ENCODE data around the gene KCNJ1.

The KCNJ1 gene

DNA sequence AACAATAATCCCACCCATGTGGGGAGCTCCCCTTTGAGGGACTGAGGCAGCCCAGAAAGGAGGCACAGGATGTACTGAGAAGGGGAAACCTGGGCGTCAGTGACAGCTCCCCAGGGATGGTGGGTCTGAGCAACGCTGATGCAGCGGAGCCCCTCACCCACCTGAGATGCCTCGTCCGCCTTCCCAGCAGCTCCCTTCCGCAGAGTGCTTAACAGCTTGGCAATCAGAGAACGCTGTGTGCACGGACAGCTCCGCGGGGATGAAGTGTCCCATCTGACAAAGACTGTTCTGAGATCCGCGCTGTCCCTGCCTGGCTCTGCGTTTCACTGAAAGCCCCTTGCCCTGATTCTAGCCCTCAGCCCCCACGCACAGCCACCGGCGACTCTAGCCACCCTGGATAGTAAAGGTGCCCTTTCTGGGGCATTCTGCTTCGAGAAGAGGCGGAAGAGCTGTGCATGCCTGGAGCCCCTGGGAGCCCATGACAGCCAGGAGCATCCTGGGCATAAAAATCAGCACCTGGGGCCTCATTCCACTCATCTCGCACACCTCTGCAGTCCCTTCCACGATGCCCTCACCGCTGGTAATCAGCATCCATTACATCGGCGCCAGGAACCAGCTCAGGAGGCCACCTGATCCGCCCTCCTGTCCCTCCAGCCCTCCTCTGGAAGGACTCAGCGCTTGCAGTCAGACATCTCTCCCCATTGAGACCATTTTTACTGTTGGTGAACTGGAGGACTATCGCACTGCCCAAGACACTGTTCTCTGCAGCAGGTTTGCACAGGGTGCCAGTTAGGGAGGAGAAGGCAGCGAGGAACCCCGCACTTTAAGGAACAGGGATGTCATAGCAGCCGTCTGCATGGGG, 34.8 kb upstream of the KCNJ1 start:
- no peak for DNase-seq (ENCODE audit: low read depth)

DNA sequence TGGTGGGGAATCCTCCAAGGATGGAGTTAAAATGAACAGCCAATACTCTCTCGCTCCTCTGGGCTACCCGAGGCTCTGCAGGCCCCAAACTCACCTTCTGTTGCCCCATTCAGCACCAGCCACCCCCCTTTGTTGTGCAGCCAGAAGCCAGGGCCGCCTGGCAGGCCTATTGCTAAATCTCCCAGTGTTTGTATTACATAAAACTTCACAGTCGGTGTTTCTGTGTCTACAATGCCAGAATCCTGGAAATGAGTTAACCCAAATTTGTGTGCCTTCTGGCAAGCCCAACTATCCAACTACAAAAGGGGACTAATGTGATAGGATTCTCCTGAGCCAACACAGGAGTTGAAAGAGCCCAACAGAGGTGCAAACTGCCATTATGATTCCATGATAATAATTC, 33.4 kb upstream of the KCNJ1 start:
- no peak for DNase-seq (ENCODE audit: low read depth)

- DNase-seq (ENCODE audit: low read depth), result no peak
These were observed 31.7 kb upstream of the KCNJ1 start for GRCh38 chr11:128898580-128899344.

GRCh38 chr11:128897826-128898225, 30.7 kb upstream of the KCNJ1 start:
- no peak for DNase-seq (ENCODE audit: low read depth)

DNA sequence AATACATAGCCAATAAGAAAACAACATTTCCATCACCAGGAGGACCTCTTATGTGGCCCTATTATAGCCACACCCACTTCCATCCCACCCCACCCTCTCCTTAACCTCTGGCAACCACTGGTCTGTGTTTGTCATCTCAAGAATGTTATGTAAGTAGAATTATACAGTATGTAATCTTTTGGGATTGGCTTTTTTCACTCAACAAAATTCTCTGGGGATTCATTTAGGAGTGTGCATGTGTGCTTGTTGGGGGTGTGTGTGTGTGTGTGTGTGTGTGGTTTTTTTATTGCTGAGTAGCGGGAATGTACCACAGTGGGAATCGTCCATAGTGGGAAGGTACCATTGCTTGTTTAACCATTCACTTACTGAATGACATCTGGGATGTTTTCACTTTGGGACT, 29.3 kb upstream of the KCNJ1 start:
- no peak for DNase-seq (ENCODE audit: low read depth)

DNA sequence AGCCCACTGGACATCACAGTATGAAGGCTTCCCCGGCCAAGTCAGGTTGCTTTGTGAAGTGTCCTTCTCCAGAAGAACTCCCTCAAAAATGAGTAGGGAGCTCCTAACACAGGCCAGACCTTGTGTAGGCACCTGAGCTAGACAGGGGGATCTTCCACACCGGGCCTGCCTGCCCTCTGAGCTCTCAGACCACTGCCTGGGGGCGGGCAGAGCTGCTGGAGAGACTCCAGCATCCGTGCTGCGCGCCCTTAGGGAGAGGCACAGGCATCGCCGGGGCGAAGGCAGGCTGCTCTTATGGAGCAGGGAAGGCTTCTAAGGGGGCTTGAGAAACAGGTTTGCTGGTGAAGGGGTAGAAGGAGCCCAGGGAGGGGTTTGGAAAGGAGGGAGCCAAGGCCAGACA, 28.4 kb upstream of the KCNJ1 start:
- DNase-seq (ENCODE audit: low read depth), result no peak

DNA sequence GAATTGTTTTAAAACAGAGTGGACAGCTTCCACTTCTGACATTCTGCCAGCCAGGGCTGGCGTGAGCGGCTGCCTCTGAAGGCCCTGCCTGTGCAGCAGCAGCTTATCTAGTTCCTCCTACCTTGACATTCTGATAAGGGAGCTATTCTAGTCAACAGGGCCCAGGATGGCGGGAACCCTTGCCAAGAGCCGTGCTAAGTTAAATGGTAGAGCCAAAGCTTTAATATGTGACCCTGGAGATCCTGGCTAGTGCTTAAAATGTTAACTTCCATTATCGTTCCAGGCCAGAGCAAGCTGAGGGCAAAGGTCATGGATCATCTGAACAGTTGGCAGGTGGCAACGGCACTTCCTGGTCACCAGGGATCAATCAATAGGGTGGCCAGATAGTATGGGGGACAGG, 27.6 kb upstream of the KCNJ1 start:
- no peak for DNase-seq (ENCODE audit: low read depth)

DNA sequence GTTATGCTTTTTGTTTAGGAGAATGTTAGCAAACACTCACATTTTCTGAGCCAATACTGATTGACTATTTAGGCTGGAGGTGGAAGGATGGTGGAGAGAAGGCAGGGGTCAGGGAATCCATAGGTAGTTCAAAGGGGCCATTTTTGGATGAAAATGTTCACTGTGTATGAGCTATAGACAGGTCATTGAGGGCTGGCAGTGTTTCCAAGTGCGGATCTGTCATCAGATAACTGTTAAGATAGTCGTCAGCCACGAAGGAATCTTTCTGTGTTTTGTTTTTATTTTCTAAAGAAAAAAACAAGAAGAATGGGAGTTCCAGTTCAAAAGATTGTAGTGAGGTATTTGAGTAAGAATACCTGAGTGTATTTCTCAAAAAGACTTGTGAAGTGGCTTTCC, 27.2 kb upstream of the KCNJ1 start:
- DNase-seq (ENCODE audit: low read depth), result no peak

DNA sequence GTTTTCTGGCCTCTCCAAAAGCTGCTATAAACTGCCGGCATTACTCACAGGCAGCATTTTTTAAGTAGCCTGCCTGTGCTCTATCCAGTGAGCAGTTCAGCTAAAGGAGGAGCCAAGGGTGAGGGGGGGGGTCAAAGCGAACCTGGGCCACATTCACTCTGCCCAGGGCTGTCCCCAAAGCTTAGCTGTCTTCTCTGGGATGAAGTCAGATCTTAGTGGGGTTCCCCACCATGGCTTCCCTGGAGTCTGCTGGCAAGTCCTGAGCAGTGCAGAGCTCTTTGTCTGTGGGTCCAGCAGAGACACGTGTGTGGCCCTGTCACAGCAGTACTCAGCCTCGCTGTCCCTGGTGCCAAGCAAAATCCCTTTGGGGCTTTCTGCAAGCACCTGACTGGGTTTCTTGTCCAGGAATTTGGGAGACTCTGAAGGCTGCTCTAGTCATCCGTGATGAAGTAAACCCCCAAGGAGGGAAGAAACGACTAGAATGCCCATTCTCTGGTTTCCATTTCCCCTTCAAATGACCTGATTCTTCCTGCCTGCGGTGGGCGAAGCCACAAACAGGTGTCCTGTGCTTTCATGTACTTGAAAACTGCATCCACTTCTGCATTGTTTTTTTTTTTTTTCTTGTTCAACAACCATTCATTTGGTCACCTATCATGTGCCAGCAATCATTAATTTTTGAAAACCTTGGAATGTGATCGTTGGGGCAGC, 26.6 kb upstream of the KCNJ1 start:
- DNase-seq (ENCODE audit: low read depth), result no peak

DNA sequence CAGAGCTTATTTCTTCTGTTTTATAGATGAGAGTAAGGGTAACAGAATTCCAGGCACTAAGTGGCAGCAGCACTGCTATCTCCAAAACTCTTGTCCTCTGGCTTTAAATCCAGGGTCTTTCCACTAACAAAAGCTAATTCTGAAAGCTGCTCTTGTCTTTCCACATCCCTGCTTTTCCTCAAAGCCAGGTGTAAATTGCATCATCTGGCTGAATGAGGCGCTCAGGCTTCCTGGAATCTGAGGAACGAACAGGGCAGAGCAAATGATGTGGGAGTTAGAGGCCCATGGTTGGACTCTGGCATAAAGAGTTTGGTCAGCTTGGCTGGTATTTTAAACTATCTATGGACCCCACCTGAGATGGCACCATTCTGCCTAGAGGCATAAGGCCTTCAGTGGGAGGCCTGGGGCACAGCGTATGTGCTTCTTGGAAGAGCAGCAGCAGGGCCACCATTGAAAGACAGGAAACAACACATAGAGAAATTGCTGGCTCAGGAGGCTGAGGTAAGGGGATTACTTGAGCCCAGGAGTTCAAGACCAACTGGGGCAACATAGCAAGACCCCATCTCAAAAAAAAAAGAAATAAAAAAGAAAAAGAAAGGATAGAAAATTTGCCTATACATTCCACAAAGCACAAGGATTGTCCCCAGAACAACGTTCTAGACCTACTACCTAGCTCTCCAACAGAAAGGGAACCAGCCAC, 25.9 kb upstream of the KCNJ1 start:
- DNase-seq (ENCODE audit: low read depth), result no peak

DNA sequence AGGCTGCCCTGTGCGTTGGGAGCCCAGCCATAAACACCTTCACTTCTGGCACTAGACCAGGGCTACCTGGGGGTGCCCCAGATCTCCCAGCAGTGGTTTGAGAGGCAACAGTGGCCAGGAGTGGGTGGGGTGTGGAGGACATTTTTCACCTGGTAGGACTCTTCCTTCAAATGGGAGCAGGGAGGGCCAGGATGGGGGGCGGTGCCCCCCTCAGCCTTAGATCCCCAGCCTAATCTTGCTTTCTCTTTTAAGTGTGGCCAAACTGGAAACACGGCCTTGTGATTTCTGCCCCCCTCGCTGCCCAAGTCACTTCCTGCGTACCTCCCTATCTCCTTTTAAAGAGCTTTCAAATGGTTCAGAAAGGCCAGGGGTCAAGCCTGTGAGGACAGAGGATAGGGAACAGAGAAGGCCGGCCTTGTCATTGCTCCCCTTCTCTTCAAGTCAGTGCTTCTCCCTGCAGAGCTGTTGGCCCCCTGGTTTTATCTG, 24.9 kb upstream of the KCNJ1 start:
- no peak for DNase-seq (ENCODE audit: low read depth)

DNA sequence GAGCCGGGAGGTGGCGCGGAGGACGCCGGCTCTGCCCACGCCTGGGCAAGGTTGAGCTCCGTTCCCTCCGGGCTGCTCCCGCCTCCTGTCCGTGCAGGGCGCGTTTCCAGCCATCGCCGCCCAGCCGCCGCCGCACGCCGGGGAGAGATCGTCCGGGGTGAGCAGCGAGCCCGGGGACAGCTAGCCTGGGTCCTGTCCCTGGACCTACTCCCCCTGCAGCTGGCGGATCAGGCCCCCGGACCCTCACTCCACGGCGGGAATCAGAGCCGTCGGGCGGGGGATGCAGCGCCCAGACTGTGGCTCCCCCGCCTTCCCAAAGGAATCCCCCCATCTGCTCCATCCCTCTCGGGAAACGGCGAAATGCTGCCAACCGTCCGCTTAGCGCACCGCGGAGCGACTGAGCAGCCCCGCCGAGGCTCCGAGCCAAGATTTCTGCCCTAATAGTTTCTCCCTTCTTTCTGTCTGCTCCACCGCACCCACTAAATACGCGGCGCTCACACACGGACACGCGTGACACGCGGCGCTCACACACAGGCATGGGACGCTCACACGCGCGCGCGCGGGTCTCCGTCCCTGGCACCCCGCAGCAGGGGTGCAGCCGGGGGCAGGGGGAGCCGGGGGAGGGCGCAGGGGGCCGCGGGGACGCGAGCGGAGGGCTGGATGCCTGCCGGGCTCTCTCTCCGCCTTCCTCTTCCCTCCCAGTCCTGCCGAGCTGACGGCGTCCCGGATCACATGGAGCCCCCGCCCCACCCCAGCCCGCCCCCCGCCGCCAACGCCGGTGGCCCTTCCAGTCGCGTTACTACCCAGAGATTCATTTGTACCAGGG, 23.7 kb upstream of the KCNJ1 start, which contains the start of gene KCNJ5:
TSS of gene KCNJ5 (plus strand) at position 814 of the 826 bp plus-strand sequence. CDS start 19,918 bp downstream, outside the sequence.
- no peak for DNase-seq (ENCODE audit: low read depth)

DNA sequence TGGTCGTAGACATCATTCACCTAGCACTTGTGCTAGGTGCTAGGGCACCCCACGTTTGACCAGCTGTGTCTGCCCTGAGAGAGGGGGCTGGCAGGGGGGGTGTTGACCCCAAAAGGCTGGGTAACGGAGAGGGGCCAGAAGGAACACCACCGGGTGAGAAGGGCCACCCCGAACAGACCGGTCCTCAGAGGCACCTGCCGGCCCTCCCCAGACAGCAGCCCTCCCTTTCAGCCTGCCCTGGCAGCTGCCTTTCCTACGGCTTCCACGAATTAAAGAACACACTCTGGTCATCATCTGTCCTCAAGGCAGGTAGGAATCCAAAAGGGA, 23.1 kb upstream of the KCNJ1 start:
- DNase-seq (ENCODE audit: low read depth), result no peak

DNA sequence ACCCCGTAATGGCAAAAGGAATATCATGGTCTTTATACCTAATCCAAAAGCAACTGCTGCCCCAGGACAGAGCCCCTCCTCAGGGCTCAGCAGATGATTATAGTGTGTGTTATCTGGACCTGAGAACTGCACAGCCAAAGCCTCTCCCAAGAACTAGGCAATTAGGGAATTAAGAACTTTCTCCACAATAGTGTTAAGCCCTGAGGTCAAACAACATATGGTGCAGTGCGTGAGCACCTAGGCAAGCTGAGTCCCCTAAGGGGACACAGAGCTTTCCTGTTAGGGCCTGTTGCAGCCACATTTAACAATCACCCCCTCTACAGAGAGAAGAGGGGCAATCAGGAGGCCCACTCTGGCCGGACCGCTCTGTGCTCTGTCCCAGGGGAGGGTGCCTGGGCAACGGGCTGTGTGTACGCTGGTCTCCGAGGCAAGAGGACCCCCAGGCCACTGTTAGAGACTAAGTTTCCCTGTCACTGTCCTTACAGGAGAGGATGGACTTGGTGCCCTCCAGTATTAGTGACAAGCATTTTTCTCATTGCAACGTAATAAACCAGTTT, 22.6 kb upstream of the KCNJ1 start:
- no peak for DNase-seq (ENCODE audit: low read depth)

- DNase-seq (ENCODE audit: low read depth), result no peak
These were observed 21.2 kb upstream of the KCNJ1 start for GRCh38 chr11:128888034-128888985.

GRCh38 chr11:128886406-128887124, 19.5 kb upstream of the KCNJ1 start:
- no peak for DNase-seq (ENCODE audit: low read depth)

- DNase-seq (ENCODE audit: low read depth), result peak; percentile 64
These were observed 17.7 kb upstream of the KCNJ1 start for GRCh38 chr11:128884703-128885338.

GRCh38 chr11:128884054-128884453, 17.0 kb upstream of the KCNJ1 start:
- DNase-seq (ENCODE audit: low read depth), result no peak

Measured in iris pigment epithelial cell (primary cell).